Heart left ventricle (tissue), 16 donors: ENCODE data around the gene SIGLEC1. TPM values are rescaled to one million over a fixed set of nuclear protein-coding genes. Genes with fewer than 3 reads are reported as not detected.

Experiments used
- ATAC-seq, 4 donors: fragments of 200-7000 bp; cut with Tn5 transposase; one replicate each; pipeline ENCODE4 v1.9.1; 2020 to 2022; ENCODE audit warnings: moderate library complexity in 4 of 4, mild to moderate bottlenecking in 3 of 4, moderate number of reproducible peaks in 1 of 4
- DNase-seq, 5 donors: peaks; one replicate each; pipeline ENCODE4 v3.0.0-alpha.2; 2020
- H3K27ac ChIP-seq, 12 donors: fragments of 200-600 bp; sonication (generic) in 4 of 12; one replicate each; pipeline versions ENCODE4 v1.5.0 to v1.8.0; 2016 to 2022; ENCODE audit warnings: mild to moderate bottlenecking in 2 of 12
- H3K27me3 ChIP-seq, 9 donors: fragments of 200-600 bp; sonication (generic) in 2 of 9; one replicate each; pipeline versions ENCODE4 v1.5.1 to v1.8.0; 2016 to 2022; ENCODE audit warnings: mild to moderate bottlenecking in 3 of 9
- H3K36me3 ChIP-seq, 9 donors: fragments of 200-600 bp; sonication (generic) in 2 of 9; one replicate each; pipeline versions ENCODE4 v1.5.0 to v1.8.0; 2018 to 2022; ENCODE audit warnings: mild to moderate bottlenecking in 2 of 9
- H3K4me1 ChIP-seq, 12 donors: fragments of 200-600 bp; sonication (generic) in 4 of 12; one replicate each; pipeline versions ENCODE4 v1.5.0 to v1.8.0; 2016 to 2022; ENCODE audit warnings: mild to moderate bottlenecking in 3 of 12
- H3K4me3 ChIP-seq, 12 donors: fragments of 200-600 bp; sonication (generic) in 4 of 12; one replicate each; pipeline versions ENCODE4 v1.5.0 to v1.8.0; 2017 to 2022; ENCODE audit warnings: mild to moderate bottlenecking in 9 of 12, moderate library complexity in 4 of 12
- H3K9me3 ChIP-seq, 12 donors: fragments of 200-600 bp; sonication (generic) in 4 of 12; one replicate each; pipeline versions ENCODE4 v1.5.0 to v1.8.0; 2016 to 2022; ENCODE audit warnings: mild to moderate bottlenecking in 1 of 12
- POLR2A ChIP-seq, 2 donors: fragments of 450-650 bp; IDR thresholded peaks; one replicate each; pipeline ENCODE4 v1.6.1; 2017; ENCODE audit warnings: antibody characterized with exemption in 2 of 2, mild to moderate bottlenecking in 2 of 2, moderate library complexity in 2 of 2
- WGBS, 4 donors: extraction: QIAGEN DNeasy Blood & Tissue Kit in 2 of 4; methylation state at CpG; one replicate each; pipeline versions ENCODE4 v1.1.5 to v1.1.7; 2013 to 2018; 5-methylcytosine and 5-hydroxymethylcytosine counted together
- intact Hi-C, 10 donors: fragments of 100-400 bp; cut with DNase I; formaldehyde crosslinking; loops; one replicate each; pipeline versions ENCODE4 v1.11.1 to v1.14.2; 2022
- polyA plus RNA-seq, 2 donors: library from polyadenylated mRNA; stranded (reverse); fragments of 200-250 nt; gene quantifications; one replicate each; pipeline ENCODE4 v1.2.3, GENCODE V29; 2013
- total RNA-seq, 9 donors: library from RNA; depleted of rRNA in 2 of 9; stranded (reverse); fragments of >200 nt in 2 of 9; fragmentation: NEBNext Ultra II Directional in 3 of 9; extraction: Animal tissue kit (Norgen Biotek cat#: 25700) in 3 of 9; gene quantifications; one replicate each; pipeline versions ENCODE4 v1.1.0 to v1.2.4, GENCODE V29; 2016 to 2023
- TF ChIP-seq, protein P1 (sequence below), 12 donors: fragments of 200-600 bp; sonication (generic) in 4 of 12; IDR thresholded peaks; one replicate each; pipeline versions ENCODE4 v1.5.0 to v1.8.0; 2018 to 2022; ENCODE audit warnings: antibody characterized with exemption in 12 of 12, mild to moderate bottlenecking in 5 of 12
- donor health status: ischemic (EF 13 %, LVEDD 7.1; RV severe dilation, severe dysfunction).
- donor health status: healthy with polysubstance abuse.
- donor health status: DM: no; HTN: yes; CAD: no.
- donor health status: DM: no; HTN: no; CAD: no.
- donor health status: ischemic (EF 25% LVEDD 6.9; RV normal size, moderate dysfunction).
- donor health status: ischemic (EF 25% LVEDD 5.7; RV mildly dilated, moderate dysfunction).
- donor health status: healthy.
- donor health status: DM: yes; HTN: yes; CAD: no.
- donor health status: ischemic (EF 35%, LVEDD 5.7; RV mildly dilated, moderate dysfunction).
- donor health status: nonischemic (EF 11% LVEDD 7.7; RV severe dilation, severe dysfunction).
- donor health status: DM: yes; HTN: yes; CAD: no.
- donor health status: PGD.
- donor health status: ischemic (EF 29% LVEDD 5.4; RV normal size, mild dysfunction).
- donor health status: nonischemic (EF 23%, LVEDD 6.1; RV moderate dilation, normal function).

The SIGLEC1 gene
- total and polyA plus RNA-seq, 11 donors: 1.5 to 51.9 (median 5.7) TPM

DNA sequence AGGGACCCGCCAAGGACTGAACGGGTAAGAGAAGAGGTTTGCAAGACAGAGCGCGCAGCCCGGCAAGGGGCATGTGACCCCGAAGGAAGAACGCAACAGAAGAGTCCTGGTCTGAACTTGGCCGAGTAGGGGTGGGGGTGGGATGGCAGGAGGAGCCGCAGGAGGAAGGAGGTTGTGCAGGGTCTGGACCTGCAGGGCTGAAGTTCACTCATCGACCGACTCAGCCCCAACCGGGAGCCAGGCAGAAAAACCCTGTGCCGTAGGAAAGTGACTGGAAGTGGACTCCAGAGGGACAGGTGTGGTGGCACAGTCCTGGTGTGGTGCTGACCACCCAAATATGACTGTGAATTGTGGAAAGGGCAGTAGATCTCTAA is 40.0 kb upstream of the SIGLEC1 start:
- TF ChIP-seq POLR2A (IDR thresholded peaks at IDR 0.05): no peak
- TF ChIP-seq, protein P1, sequence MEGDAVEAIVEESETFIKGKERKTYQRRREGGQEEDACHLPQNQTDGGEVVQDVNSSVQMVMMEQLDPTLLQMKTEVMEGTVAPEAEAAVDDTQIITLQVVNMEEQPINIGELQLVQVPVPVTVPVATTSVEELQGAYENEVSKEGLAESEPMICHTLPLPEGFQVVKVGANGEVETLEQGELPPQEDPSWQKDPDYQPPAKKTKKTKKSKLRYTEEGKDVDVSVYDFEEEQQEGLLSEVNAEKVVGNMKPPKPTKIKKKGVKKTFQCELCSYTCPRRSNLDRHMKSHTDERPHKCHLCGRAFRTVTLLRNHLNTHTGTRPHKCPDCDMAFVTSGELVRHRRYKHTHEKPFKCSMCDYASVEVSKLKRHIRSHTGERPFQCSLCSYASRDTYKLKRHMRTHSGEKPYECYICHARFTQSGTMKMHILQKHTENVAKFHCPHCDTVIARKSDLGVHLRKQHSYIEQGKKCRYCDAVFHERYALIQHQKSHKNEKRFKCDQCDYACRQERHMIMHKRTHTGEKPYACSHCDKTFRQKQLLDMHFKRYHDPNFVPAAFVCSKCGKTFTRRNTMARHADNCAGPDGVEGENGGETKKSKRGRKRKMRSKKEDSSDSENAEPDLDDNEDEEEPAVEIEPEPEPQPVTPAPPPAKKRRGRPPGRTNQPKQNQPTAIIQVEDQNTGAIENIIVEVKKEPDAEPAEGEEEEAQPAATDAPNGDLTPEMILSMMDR (IDR thresholded peaks at IDR 0.05): no peak
- intact Hi-C loops: loop anchor here in 5 of 10 donors (5.0 kb wide), 1 partner anchor 35 kb away; no protein-coding TSS in a partner anchor
- peak overlapping the region in 5 of 12 donors; percentile 6 to 44 (median 26) for H3K27ac ChIP-seq
- no peaks in the 10 kb centered on the region for H3K9me3 ChIP-seq
- peak overlapping the region in 10 of 12 donors; percentile 28 to 53 (median 47) for H3K4me3 ChIP-seq
- WGBS, 4 donors: 32 to 48% (median 36%) methylated on average over 13 of the region's 13 CpGs
- peaks cover 0 to 12% (median 0%) of the 10 kb centered on the region in 9 donors for H3K27me3 ChIP-seq
- peak in 2 of 4 donors; percentile 1 to 8 for ATAC-seq
- peaks cover 0 to 49% (median 27%) of the 10 kb centered on the region in 9 donors for H3K36me3 ChIP-seq
- no peak for DNase-seq
- peaks cover 0 to 51% (median 8%) of the 10 kb centered on the region in 12 donors for H3K4me1 ChIP-seq

DNA sequence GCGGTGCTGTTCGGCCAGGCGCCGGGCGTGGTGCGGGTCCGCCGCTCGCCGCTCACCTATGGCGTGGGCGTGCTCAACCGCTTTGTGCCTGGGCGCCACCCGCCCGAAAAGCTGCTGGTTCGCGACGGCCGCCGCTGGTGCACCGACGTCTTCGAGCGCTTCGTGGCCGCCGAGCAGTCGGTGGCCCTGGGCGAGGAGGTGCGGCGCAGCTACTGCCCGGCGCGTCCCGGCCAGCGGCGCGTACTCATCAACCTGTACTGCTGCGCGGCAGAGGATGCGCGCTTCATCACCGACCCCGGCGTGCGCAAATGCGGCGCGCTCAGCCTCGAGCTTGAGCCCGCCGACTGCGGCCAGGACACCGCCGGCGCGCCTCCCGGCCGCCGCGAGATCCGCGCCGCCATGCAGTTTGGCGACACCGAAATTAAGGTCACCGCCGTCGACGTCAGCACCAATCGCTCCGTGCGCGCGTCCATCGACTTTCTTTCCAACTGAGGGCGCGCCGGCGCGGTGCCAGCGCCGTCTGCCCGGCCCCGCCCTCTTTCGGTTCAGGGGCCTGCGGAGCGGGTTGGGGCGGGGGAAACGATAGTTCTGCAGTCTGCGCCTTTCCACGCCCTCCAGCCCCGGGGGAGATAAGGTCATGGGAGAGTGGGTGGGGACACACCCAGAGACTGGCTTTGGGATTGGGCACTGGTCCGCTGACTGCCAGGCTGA is 39.4 kb upstream of the SIGLEC1 start:
- peak in 3 of 4 donors; percentile 51 to 66 (median 56) for ATAC-seq
- Histone ChIP-seq H3K4me3 (peak overlapping the region in 11 of 12 donors; percentile 19 to 53 (median 46)), H3K27ac (peak overlapping the region in 5 of 12 donors; percentile 6 to 44 (median 26)), H3K4me1 (peaks cover 0 to 51% (median 8%) of the 10 kb centered on the region in 12 donors), H3K27me3 (peaks cover 0 to 12% (median 0%) of the 10 kb centered on the region in 9 donors), H3K36me3 (peaks cover 0 to 53% (median 33%) of the 10 kb centered on the region in 9 donors), H3K9me3 (no peaks in the 10 kb centered on the region)
- 39 to 62% (median 48%) methylated on average over 47 to 95 of the region's 95 CpGs for WGBS, 4 donors
- DNase-seq: peak; percentile 67 to 84 (median 72)
- intact Hi-C loops: loop anchor here in 5 of 10 donors (5.0 kb wide), 1 partner anchor 35 kb away; no protein-coding TSS in a partner anchor
- TF ChIP-seq, protein P1 (IDR thresholded peaks at IDR 0.05): no peak
- TF ChIP-seq POLR2A (IDR thresholded peaks at IDR 0.05): no peak

DNA sequence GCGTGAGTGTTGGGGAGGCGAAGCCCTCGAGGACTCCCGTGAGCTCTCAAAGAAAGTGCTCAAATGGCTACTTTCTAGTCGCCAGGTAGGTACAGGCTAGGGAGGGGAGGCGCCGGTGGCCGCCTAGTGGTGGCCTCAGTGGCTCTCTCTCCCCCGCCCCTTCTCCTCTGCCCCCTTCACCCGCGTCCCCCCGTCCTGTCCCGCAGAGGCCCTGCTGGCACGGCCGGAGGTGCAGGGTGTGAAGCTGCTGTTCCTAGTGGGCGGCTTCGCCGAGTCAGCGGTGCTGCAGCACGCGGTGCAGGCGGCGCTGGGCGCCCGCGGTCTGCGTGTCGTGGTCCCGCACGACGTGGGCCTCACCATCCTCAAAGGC is 38.9 kb upstream of the SIGLEC1 start:
- WGBS, 4 donors: 56 to 81% (median 69%) methylated on average over 6 to 31 of the region's 31 CpGs
- TF ChIP-seq POLR2A (IDR thresholded peaks at IDR 0.05): no peak
- TF ChIP-seq, protein P1 (IDR thresholded peaks at IDR 0.05): no peak
- ATAC-seq: no peak
- Histone ChIP-seq H3K27ac (peak overlapping the region in 2 of 12 donors; percentile 28 to 44), H3K27me3 (peaks cover 0 to 12% (median 0%) of the 10 kb centered on the region in 9 donors), H3K4me3 (peak overlapping the region in 6 of 12 donors; percentile 28 to 53 (median 51)), H3K36me3 (peaks cover 0 to 54% (median 34%) of the 10 kb centered on the region in 9 donors), H3K4me1 (peaks cover 0 to 51% (median 8%) of the 10 kb centered on the region in 12 donors), H3K9me3 (no peaks in the 10 kb centered on the region)
- no peak for DNase-seq
- intact Hi-C loops: loop anchor here in 5 of 10 donors (5.0 kb wide), 1 partner anchor 34 kb away; no protein-coding TSS in a partner anchor
